HG02763 (cell line): ENCODE data around the gene RASAL1.
"Not testable (repeated sequence)": the region's sequence is repeated elsewhere in the genome, so short reads cannot be mapped to it uniquely, and the experiment has no call there.

Source experiments
- ATAC-seq: cut with Tn5 transposase; IDR thresholded peaks from one replicate; pipeline ENCODE4 v1.9.1; 2021; ENCODE audit warnings: mild to moderate bottlenecking, moderate library complexity; ENCODE audit not compliant: unreplicated experiment

The RASAL1 gene

DNA sequence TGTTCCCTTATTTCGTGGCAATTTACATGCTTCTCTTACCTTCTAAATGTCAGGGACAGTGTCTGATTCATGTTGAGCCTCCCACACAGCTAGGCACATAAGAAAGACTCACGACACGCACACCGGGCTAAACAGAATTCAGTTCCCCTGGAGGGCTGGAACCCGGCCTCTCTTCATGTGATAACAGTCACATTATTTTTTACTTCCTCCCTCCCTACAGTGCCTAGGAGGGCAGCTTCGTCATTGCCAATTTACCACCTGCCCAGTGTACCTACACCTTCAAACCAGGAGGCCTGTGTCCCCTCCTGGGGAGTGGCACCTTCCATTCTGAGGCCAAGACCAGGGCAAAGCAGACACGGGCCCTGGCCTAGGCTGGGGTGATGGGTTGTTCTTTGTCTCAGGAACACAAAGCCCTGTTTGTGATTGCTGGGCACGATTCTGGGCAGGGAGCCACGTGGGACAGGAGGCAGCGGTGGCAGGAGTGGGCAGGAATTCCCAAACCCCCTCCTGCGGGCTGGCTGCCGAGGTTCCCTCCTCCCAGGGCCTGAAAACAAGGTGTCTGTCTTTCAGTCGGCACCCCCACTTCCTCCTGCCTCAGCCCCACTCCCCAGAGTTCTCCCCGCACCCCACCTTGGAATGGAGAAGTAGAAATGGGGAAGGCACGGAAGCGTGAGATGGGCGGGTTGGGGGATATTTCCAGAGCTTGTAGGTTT is 6.8 kb upstream of the RASAL1 start:
- ATAC-seq: no peak

DNA sequence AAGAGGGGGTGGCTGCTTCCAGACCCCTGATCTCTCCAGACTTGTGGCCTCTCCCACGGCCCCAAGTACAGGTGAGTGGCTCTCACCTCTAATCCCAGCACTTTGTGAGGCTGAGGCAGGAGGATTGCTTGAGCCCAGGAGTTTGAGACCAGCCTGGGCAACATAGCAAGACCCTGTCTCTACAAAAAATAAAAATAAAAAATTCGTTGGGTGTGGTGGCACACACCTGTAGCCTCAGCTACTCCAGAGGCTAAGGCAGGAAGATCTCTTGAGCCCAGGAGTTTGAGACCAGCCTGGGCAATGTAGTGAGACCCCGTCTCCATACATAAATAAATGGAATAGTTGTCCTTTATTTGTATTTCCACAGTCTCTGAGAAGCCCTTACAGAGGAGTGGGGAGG is 6.2 kb upstream of the RASAL1 start:
- ATAC-seq: not testable (repeated sequence)

DNA sequence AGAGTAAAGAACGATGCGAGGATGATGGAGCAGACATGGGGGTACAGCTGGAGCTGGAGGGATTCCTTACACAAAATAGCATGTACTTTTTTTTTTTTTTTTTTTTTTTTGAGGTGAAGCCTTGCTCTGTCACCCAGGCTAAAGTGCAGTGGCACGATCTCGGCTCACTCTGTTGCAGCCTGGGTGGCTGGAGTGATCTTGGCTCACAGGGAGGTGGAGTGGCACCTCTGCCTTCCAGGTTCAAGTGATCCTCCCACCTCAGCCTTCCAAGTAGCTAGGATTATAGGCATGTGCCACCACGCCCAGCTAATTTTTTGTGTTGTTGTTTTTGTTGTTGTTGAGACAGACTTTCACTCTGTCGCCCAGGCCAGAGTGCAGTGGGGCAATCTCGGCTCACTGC is 5.1 kb upstream of the RASAL1 start:
- no peak for ATAC-seq

DNA sequence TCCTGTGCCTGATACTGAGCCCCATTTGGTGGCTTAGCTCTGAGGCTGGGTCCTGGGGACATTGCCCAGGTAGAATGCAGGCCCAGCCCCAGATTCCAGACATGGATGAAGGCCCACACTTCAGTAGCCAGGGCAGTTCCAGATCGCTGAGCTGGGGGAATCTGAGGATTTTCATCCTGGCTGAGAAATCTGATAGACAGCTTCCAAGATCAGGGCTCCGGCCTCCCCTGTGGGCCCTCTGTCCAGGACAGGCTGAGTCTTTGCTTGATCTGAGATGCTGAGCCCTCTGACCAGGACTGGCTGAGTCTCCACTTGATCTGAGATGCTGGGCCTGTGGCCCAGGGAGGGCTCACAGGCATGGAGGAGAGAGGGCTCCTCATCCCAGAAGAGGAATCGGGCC is 3.3 kb upstream of the RASAL1 start:
- no peak for ATAC-seq

DNA sequence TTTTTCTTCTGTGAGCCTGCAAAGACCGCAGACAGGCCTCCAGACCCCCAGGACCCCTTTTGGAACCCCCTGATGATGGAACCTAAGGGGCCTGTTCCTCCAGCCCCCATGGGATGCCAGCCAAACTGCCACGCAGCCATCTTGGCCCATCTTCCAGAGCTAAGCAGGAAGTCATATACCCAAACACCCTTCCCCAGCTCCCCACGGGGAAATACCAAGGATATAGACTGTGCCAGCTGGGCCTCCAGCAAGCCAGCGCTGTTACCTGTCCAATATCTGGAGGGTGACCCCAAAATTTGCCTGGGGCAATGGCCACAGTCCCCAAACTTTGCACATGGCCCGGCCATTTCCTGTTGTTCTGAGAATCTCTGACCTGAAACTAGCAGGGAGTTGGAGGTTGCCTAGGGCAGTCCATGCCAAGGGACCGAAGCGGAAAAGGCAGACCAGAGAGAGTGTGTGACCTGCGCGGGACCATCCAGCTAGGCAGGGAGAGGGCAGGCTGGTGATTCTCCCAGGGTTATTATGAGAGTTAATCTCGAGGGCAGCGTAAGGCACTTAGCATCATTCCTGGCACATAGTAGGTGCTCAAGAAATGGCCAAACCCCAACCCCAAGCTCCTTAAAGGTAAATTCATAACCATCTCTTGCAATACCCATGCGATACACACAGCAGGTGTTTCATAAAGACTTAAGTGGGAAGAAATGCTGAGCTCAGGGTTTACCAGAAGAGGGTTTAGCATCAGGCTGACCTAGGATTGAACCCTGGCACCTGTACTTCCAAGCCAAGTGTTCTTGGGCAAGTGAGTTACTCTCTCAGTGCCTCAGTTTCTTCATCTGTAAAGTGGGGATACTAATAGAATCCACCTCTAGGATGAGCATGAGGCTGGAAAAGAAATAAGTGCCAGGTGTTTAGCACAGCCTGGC is 2.6 kb upstream of the RASAL1 start:
- ATAC-seq: no peak

DNA sequence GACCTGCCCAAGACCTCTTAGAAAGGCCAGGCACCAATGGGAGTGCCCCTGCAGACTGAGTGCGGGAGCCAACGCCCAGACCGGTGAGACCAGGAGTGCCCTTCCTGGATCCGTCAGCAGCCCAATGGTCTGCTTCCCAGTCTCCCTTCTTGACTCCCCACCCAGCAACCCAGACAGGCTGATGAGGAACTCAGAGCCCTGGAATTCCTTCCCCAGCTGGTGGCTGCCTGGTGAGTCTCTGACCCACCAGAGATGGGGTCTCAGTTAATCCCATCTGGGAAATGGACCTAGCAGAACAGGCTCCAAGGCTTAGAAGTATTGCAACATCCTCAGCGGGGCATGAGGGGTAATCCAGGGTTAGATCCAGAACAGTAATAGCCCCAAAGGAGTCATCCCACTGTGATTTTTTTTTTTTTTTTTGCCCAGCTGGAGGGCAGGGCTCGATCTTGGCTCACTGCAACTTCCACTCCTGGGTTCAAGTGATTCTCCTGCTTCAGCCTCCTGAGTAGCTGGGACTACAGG is 1.5 kb upstream of the RASAL1 start:
- ATAC-seq: no peak

DNA sequence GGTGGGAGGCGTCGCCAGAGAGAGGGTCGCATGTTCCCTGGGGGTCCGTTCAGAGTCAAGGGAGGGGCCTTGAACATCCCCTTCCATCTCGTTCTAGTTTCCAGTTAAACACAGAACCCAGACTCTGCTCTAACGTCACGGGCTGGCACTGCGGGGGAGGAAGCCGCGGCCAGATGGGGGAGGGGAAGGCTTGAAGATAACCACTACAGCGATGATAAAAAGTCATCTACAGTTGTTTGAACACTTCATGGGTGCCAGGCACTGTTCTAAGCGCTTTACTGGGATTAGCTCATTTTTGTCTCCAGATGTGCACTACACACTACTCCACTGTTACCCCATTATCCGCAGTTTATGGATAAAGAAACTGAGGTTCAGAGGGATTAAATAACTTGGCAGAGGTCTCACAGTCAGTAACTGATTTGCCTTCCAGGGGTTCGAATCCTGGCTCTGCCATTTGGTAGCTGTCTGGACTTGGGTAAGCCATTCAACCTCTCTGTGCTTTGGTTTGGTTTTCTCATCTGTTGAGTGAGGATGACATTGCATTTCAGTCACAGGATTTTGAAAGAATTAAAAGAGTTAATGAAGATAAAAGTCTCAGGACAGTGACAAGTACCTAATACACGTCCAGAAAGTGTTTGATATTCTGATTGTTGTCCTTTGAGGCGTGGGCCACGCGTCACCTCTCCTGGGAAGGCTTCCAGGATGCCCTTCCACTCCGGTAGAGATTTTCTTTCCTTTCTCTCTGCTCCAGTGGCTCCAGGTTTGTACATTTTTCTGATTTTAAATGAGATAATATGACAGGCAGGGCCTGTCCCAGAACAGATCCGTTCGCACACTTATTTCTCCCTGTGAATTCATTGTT is 798 bp upstream of the RASAL1 start:
- ATAC-seq: no peak

DNA sequence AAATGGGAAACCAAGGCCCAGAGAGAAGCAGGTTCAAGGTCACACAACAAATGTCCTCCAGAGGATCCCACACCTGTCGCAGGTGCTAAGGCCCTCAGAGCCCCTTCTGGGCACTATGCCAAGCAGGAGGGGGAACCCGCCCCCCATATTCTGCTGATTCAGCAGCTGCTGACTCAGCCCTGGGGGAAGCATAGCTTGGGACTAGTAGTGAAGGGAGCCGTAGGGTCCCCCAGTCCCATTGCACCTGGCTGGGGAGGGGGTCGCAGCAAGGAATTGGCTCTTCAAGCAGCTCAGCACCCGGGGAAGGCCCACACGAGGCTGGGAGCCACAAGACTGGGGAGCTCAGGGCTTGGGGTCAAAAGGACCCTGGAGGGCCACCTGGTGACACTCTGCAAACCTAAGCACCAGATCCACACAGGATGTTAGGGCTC is 1.0 kb downstream of the RASAL1 start:
- no peak for ATAC-seq

DNA sequence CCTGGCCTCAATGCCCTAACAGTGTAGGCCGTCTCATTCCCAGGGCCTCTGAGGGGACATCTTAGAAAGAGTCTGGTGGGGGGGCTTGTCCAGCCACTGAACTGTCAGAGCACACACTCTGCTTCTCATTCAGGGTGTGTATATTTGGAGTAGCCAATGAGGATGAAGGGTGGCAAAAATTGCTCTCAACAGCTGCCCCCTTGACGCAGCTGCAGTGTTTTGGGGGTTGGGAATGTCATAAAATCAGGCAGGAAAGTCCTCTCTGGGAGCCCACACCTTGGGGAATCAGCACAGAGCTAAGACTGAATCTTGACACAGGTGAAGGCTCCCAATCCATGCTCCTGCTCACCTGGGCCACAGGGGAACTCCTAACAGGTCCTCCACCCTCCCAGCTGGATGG is 1.5 kb downstream of the RASAL1 start:
- ATAC-seq: no peak

DNA sequence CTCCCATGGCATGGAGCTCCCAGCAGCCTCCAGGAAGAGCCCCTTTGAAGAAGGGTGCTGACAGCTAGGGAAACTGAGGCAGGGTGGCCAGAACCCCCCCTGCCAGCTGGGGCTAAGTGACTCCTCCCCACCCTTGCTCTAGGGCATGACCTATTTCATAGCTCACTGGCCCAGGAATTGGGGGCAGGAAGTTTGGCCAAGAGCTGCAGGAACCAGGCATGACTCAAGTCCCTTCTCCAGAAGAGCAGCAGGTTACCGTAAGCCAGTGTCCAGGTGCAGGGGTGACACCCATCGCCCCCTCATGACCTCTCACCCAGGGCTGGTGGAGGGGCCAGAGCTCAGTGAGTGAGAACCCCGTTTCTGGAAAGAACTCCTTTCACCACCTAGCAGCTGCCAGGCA is 1.9 kb downstream of the RASAL1 start:
- no peak for ATAC-seq

DNA sequence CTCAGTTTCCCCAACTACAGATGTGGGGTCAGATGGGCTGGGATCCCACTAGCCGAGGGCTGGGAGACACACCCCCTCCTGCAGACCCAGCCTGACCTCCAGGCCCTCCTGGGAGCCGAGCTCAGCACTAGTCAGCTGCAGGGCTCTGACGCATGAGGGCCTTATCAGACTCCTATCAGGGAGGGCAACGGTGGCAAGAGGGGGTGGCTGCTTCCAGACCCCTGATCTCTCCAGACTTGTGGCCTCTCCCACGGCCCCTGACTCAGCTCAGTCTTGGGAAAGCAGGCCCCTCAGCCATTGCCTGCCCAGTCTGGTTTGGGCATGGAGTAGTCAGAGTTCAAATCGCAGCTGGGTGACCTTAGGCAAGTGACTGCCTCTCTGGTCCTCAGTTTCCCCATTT is 2.5 kb downstream of the RASAL1 start:
- ATAC-seq: no peak

DNA sequence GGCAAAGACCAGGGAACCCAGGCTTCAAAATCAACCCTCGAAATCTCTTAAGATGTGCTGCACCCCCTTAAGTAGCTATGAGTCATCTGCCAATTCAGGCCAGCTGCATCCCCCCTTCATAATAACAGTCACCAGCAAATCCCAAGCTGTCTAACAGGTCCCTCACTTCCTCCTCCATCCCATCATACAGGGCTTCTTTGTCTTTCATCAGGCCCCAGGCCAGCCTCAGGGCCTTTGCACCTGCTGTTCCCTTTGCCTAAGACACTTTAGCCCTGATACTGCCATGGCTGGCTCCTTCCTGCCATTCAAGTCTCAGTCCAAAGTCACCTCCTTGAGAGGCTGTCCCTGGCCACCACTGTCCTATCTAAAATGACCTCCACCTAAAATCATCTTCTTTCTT is 4.0 kb downstream of the RASAL1 start:
- no peak for ATAC-seq

DNA sequence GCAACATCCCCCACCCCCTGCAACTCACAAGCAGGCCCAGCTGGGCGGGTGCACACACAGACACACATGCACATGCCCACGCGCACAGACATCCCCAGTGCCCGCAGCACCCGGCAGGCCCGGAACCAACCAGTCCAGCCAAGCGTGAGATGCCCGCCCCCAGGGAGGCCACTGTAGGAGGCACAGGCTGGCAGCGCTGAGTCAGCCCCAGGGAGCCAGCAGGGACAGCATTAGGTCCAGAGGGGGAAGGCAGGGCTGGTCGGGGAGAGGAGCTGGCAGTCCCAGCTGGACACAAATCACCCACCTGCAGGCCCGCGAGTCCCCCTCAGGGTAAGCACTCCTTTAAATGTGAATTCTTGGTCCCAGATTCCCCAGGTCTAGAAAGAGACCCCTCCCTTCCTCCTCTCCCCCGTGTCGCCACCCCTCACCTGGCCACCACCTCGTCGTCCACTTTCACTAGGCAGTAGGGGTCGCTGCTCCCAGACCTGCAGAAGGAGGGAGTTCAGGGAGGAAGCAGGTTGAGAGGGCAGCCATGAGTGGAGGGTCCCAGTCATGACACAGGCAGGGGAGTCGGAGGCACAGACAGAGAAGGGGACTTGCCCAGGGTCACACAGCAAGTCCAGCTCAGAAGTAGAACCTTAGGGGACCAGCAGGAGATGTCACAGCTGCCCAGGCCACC is 5.0 kb downstream of the RASAL1 start:
- ATAC-seq: no peak

DNA sequence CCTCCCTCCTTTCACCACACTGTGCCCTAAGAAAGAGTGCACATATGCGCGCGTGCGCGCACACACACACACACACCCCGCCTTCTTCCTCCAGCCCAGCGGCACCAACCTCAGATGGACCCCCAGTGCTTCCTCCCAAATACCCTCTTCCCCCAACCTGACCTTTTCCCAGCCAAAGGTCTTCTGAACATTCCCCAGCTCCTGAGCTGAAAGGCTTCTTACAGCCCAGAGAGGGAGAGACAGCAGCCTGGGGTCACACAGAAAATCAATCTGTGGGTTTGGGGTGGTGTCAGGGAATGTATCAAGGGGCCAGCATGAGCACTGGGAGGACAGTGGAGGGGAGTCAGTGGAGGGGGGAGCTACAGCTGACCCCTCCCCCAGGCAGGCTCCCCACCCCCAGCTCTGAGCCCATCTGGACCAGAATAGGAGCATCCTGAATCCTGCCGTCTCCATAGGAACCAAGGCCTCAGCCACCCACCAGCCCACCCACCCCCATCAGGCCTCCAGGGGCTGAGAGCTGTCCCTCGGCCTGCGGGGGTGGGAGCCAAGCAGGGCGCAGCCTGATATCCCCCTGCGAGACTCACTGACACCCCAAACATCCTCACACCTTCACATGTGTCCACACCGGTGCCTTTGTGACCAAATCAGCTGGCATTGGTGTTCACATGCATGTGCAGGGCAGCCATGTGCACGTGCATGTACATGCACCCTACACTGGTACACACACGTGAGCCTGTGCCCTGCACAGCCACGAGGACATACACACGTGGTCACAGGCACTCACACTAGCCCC is 5.7 kb downstream of the RASAL1 start:
- ATAC-seq: no peak

DNA sequence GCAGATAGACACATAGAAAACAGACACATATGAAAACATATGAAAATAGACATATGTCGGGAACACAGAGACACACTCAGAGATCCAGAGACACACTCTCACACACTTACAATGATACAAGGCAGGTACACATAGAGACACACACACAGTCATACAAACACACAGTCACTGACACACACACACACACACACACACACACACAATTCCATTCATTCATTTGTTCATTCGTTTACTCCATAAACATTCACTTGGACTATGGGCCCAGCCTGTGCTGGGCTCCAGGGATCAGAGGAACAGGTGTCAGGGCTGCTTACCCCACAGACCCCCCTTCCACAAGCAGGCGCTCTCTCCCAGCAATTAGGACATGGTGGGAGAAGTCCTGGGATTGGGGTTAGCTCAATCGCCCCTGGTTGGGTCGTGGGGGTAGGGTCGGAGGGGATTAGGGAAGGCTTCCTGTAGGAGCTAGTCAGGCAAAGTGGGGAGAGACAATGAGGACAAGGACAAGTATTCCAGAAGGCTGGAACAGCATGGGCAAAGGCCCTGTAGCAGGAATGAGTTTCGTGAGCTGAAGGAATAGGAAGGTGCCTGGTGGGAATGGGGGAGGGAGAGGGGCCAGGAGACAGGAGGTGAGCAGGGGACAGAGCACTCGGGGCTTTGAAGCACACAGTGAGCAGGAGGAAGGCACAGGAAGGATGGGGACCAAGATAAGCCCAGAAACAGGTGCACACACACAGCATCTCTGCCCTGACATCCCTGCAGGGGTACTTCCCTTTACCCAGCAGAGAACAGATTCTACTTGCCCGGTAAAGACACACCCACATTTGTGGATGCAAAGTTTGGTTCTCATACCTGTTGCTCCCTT is 6.5 kb downstream of the RASAL1 start:
- no peak for ATAC-seq

DNA sequence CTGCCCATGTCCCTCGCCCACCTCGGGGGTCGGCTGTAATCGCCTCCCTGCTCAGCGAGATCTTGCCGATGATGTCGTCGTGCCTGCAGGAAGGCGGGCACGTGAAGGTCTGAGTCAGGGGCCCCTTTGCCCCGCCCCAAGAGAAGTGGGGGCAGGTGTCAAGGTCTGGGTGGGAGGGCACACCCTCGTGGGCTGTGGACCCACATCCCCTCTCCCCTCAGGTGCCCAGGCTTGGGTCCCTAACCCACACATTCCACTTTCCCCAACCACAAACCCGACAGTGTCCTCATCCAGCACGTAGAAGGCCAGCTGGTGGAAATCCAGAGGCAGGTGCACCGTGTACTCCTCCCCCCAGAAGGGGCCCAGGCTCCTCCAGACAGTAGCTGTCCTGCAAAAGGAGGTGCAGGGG is 7.8 kb downstream of the RASAL1 start:
- no peak for ATAC-seq

DNA sequence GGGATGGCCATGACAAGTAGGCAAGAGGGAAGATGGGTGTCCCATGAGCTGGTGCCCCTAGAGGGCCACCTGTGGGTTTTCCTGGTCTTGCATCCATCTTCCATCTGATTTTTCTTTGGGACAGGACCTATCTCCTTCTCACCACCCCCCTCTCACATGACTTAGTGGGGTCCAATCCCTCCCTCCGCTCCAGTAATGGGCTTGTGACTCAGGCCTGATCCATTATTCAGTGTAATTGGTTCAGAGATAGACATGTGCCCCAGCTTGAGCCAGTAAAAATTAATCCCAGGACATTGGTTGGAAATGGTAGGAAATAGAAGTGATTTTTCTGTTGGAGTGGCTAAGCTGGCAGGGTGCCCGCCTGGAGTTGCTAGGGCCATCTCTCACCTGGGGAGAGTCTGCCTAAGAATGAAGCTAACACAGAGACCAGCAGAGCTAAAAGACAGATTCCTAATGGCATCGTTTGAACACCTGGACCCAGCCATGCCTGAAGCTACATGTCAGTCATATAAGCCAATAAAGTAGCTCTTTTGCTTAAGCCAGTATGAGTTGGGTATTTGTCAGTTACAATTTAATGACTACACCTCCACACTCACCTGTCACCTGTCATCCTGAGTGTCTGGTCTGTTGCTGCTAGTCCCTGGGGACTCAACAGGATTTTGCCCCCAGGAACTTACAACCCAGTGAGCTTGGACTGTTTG is 14.7 kb downstream of the RASAL1 start:
- ATAC-seq: no peak

DNA sequence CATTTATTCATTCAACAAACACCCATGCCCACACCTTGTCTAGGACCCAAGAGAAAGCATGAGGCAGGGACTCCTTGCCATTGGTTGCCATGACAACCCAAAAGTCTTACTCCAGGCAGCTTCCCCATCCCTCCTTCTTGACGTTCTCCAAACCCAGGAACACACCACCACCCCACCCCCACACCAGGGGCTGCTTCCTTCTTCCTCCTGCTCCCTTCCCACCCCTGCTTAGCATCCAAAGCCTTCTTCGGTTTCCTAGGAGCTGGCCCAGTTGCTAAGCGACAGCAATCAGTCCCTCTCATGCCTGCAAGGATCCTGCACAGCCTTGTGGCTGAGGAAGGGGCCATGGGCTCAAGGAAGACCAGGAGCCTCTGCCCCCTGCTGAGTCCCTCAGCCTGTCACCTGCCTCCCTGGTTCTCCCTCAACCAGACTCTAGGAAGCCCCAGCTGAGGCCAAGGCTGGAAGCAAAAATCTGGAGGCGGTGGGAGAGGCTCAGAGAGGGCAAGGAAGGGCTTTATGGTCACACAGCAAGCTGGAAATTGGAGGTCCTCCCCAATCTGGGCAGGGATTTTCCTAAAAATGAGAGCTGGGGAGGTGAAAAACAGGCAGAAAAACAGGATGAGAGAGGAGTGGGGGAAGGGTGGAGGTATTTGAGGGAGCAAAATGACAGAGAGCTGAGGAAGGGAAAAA is 15.4 kb downstream of the RASAL1 start:
- no peak for ATAC-seq
